RWPE1 (cell line): ENCODE results near the gene DNAJB6.

Experiments
- CTCF ChIA-PET: fragments of 350-600 bp; sonication (Branson Sonifier 250); formaldehyde crosslinking; extraction: SDS; loops from one replicate; lab custom pipeline; 2021; lab: Yijun Ruan, JAX
- POLR2A ChIA-PET: fragments of 400-600 bp; formaldehyde crosslinking; extraction: SDS; loops from one replicate; lab custom pipeline; 2020; ENCODE audit warnings: antibody characterized with exemption; ENCODE audit not compliant: low non-redundant PET; lab: Yijun Ruan, JAX
- DNase-seq: peaks from one replicate; pipeline ENCODE4 v3.0.0; 2012; ENCODE audit warnings: low spot score
- H3K27ac ChIP-seq: fragments of 450-650 bp; 2 replicates; pipeline ENCODE4 v1.5.1; 2017
- CTCF ChIP-seq: fragments of 450-650 bp; conservative IDR thresholded peaks from 2 replicates; pipeline ENCODE4 v1.5.1; 2017; ENCODE audit warnings: low read depth, mild to moderate bottlenecking

DNAJB6 gene

GRCh38 chr7:157432957-157433576 lies 96.3 kb downstream of the DNAJB6 start:
- CTCF ChIA-PET, result interaction anchor here (0.6 kb wide), 1 partner anchor 181 kb away, joined by 3 read pairs; no protein-coding TSS in a partner anchor
- peak; percentile 83 for TF ChIP-seq CTCF
- POLR2A ChIA-PET, result no interaction called here
- H3K27ac ChIP-seq, result no peak overlapping the region
- DNase-seq, result peak; percentile 19

GRCh38 chr7:157433628-157434027 lies 96.8 kb downstream of the DNAJB6 start:
- POLR2A ChIA-PET, result no interaction called here
- no peak for DNase-seq
- no peak overlapping the region for H3K27ac ChIP-seq
- CTCF ChIA-PET, result interaction anchor here (0.6 kb wide), 1 partner anchor 199 kb away, joined by 4 read pairs; no protein-coding TSS in a partner anchor
- no peak for TF ChIP-seq CTCF

DNA sequence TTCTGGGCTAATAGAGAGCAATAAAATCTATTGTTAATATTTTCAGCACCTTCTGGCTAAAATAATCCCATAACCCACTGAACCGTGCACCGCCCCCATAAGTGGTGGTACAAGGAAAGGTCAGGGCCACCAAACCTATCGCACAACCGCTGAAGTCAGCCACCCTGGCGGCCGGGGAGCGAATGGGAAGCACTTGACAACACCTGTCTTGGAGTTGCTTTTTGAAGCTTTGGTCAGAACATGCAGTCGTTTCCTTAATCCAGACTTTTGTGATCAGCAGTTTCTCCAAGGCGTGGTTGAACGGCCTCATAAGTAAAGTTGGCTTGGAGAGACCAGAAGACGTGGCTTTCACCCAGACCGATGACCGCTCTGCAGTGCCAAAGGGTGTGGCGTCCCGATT lies 97.4 kb downstream of the DNAJB6 start:
- POLR2A ChIA-PET, result no interaction called here
- no peak overlapping the region for H3K27ac ChIP-seq
- TF ChIP-seq CTCF, result no peak
- DNase-seq, result no peak
- CTCF ChIA-PET, result interaction anchor here (0.6 kb wide), 1 partner anchor 198 kb away, joined by 4 read pairs; no protein-coding TSS in a partner anchor

GRCh38 chr7:157434701-157435100 lies 97.9 kb downstream of the DNAJB6 start:
- H3K27ac ChIP-seq, result no peak overlapping the region
- no peak for TF ChIP-seq CTCF
- ChIA-PET CTCF (no interaction called here), POLR2A (no interaction called here)
- no peak for DNase-seq

- no peak for TF ChIP-seq CTCF
- POLR2A ChIA-PET, result no interaction called here
- CTCF ChIA-PET, result no interaction called here
- H3K27ac ChIP-seq, result no peak overlapping the region
- DNase-seq, result no peak
Measured at GRCh38 chr7:157436076-157436475, 99.3 kb downstream of the DNAJB6 start.

DNA sequence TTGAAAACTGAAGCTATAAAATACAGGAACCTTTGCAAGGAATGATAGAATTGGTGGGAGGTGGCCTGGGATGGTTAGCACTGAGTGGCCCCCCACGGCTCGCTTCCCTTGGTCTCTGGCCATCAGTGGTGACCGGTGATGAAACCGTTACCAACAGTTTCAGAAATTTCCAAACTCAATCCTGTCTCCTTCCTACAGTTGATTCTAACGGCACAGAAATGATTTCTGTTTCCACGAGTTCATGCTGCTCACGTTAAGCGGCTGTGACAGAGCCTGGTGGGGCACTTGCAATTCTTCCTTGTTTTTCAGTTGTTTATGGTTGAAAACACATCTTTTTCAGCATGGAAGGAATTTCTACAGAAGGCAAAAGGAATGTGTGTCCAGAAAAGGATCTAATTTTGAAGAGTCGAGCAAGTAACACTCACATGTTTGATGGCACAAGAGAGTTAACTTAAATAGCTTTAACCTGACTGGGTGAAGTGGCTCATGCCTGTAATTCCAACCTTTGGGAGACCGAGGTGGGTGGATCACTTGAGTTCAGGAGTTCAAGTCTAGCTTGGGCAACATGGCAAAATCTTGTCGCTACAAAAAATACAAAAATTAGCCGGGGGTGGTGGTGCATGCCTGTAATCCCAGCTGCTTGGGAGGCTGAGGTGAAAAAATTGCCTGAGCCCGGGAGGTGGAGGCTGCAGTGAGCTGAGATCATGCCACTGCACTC lies 100.1 kb downstream of the DNAJB6 start:
- H3K27ac ChIP-seq, result no peak overlapping the region
- CTCF ChIA-PET, result no interaction called here
- no peak for TF ChIP-seq CTCF
- DNase-seq, result no peak
- POLR2A ChIA-PET, result no interaction called here
